Right atrium auricular region (tissue), 2 donors: ENCODE measurements around the gene CATSPERZ. TPM values are rescaled to one million over a fixed set of nuclear protein-coding genes. Genes with fewer than 3 reads are reported as not detected.

ENCODE experiments used
- DNase-seq: peaks from one replicate; pipeline ENCODE4 v3.0.0-alpha.2; 2019; ENCODE audit warnings: low spot score
- H3K27ac ChIP-seq, 2 donors: fragments of 200-600 bp; sonication (generic); 1 replicate in 1 of 2; 2 replicates in 1 of 2; pipeline ENCODE4 v1.5.1; 2016 to 2019
- H3K27me3 ChIP-seq, 2 donors: fragments of 200-600 bp; sonication (generic); one replicate each; pipeline versions ENCODE4 v1.5.1 to v1.6.0; 2017 to 2019
- H3K36me3 ChIP-seq: fragments of 200-600 bp; sonication (generic); one replicate; pipeline ENCODE4 v1.5.1; 2016
- H3K4me1 ChIP-seq, 2 donors: fragments of 200-600 bp; sonication (generic); one replicate each; pipeline versions ENCODE4 v1.5.1 to v1.6.0; 2017 to 2019
- H3K4me3 ChIP-seq, 2 donors: fragments of 200-600 bp; sonication (generic); 1 replicate in 1 of 2; 2 replicates in 1 of 2; pipeline ENCODE4 v1.5.1; 2017 to 2019; ENCODE audit warnings: mild to moderate bottlenecking in 1 of 2, moderate library complexity in 1 of 2
- H3K9me3 ChIP-seq, 2 donors: fragments of 200-600 bp; sonication (generic); one replicate each; pipeline ENCODE4 v1.5.1; 2019
- CTCF ChIP-seq, 2 donors: fragments of 200-600 bp; sonication (generic); IDR thresholded peaks; one replicate each; pipeline ENCODE4 v1.5.1; 2019; ENCODE audit warnings: antibody characterized with exemption in 2 of 2
- total RNA-seq, 2 donors: library from RNA; depleted of rRNA; stranded (reverse); fragments of >200 nt; gene quantifications; one replicate each; pipeline ENCODE4 v1.1.0, GENCODE V29; 2016

CATSPERZ gene
- total RNA-seq, 2 donors from 2014 or later: not detected

DNA sequence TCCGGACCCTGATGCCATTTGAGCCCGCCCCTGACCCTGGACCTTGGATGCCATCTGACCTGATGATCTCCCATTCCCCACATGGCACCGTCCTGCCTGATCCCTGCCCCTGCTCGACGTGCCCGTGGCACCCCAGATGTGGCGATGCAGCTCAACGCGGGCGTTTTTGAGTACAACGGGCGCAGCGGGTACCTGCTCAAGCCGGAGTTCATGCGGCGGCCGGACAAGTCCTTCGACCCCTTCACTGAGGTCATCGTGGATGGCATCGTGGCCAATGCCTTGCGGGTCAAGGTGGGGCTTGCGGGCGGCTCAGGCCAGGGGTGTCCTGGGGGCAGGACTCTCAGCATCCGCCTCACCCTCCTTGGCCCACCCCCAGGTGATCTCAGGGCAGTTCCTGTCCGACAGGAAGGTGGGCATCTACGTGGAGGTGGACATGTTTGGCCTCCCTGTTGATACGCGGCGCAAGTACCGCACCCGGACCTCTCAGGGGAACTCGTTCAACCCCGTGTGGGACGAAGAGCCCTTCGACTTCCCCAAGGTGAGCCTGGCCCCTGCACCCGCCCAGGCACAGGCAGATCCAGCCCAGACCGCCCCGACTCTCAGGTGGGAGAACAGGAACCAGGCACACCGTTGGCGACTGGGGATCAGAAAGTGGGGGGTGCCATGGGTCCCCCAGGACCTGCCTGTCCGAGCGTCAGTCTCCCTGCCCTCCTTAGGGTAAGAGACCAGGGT, 37.7 kb upstream of the CATSPERZ start:
- H3K4me1 ChIP-seq: peaks cover 0 to 9% of the 10 kb centered on the region in 2 donors
- H3K27ac ChIP-seq: no peak overlapping the region
- H3K9me3 ChIP-seq: no peaks in the 10 kb centered on the region
- H3K27me3 ChIP-seq: no peaks in the 10 kb centered on the region
- no peak for DNase-seq
- H3K36me3 ChIP-seq: peaks cover 54% of the 10 kb centered on the region
- no peak for TF ChIP-seq CTCF (IDR thresholded peaks at IDR 0.05)
- H3K4me3 ChIP-seq: no peak overlapping the region

DNA sequence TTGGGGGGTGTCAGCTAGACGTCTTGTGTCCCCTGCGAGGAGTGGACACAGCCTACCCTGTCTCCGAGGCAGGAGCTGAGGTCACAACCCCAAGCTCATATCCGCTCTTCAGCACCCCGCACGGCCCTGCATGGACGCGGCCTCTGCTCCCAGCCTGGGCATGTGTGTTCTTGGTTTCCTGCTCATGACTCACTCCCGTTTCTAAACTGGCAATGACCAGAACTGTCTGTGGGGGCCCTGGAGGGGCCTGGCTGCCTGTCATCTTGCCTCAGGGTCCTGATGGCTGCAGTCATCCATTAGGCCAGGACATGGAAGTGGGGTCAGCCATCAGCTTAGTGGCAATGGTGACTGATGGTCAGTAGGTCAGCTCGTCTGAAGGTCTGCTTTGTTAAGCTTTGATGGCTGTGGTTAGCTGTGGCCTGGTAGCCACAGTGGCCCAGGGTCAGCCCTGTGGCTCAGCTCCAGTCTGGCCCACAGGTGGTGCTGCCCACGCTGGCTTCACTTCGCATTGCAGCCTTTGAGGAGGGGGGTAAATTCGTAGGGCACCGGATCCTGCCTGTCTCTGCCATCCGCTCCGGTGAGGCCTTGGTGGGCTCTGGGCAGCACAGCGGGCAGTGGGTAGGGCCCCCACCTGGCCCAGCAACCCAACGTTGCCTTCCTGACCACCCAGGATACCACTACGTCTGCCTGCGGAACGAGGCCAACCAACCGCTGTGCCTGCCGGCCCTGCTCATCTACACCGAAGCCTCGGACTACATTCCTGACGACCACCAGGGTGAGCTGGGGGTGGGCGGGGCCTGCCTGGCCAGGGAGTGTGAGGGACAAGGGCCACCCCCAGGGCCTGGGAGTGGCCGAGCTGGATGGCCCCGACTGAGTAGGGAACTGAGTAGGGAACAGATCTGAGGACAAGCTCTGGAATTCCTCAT, 36.9 kb upstream of the CATSPERZ start:
- no peak for DNase-seq
- Histone ChIP-seq H3K36me3 (peaks cover 52% of the 10 kb centered on the region), H3K9me3 (no peaks in the 10 kb centered on the region), H3K4me1 (peaks cover 0 to 17% of the 10 kb centered on the region in 2 donors), H3K27ac (no peak overlapping the region), H3K27me3 (no peaks in the 10 kb centered on the region), H3K4me3 (no peak overlapping the region)
- no peak for TF ChIP-seq CTCF (IDR thresholded peaks at IDR 0.05)

- H3K27ac ChIP-seq: no peak overlapping the region
- no peak overlapping the region for H3K4me3 ChIP-seq
- peaks cover 46% of the 10 kb centered on the region for H3K36me3 ChIP-seq
- no peak for DNase-seq
- TF ChIP-seq CTCF (IDR thresholded peaks at IDR 0.05): no peak
- peaks cover 0 to 24% of the 10 kb centered on the region in 2 donors for H3K4me1 ChIP-seq
- no peaks in the 10 kb centered on the region for H3K27me3 ChIP-seq
- no peaks in the 10 kb centered on the region for H3K9me3 ChIP-seq
These were observed 36.2 kb upstream of the CATSPERZ start for GRCh38 chr11:64263947-64264317.

GRCh38 chr11:64264371-64264852, 35.7 kb upstream of the CATSPERZ start:
- Histone ChIP-seq H3K36me3 (peaks cover 41% of the 10 kb centered on the region), H3K4me1 (peaks cover 0 to 27% of the 10 kb centered on the region in 2 donors), H3K27ac (no peak overlapping the region), H3K27me3 (no peaks in the 10 kb centered on the region), H3K9me3 (no peaks in the 10 kb centered on the region), H3K4me3 (no peak overlapping the region)
- TF ChIP-seq CTCF (IDR thresholded peaks at IDR 0.05): no peak
- DNase-seq: no peak

DNA sequence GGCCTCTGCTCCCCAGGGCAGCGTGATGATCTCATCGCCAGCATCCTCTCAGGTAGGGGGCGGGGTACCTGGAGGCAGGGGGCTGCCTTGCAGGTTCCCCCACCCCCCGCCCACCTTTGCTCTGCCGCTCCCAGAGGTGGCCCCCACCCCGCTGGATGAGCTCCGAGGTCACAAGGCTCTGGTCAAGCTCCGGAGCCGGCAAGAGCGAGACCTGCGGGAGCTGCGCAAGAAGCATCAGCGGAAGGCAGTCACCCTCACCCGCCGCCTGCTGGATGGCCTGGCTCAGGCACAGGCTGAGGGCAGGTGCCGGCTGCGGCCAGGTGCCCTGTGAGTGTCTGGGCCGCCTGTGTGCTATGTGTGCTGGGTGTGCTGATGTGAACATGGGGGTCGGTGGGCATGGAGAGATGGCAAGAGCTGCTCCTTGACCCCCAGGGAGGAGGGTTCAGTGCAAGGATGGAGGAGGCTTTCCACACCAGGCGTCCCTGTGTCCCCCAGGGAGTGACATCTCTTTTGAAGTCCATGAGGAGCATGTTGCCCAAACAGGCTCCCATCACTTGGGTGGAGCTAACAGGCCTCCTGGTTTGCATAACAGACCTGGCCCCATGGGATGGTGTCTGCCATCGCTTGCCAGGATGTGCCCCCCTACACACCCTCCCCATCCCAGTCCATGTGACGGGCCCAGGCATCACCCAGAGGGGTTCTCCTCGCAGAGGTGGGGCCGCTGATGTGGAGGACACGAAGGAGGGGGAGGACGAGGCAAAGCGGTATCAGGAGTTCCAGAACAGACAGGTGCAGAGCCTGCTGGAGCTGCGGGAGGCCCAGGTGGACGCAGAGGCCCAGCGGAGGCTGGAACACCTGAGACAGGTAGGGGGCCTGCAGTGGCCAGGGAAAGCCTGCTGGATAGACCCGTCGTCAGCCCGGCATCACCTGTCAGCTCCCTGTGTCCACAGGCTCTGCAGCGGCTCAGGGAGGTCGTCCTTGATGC, 34.7 kb upstream of the CATSPERZ start:
- Histone ChIP-seq H3K27ac (no peak overlapping the region), H3K9me3 (no peaks in the 10 kb centered on the region), H3K4me3 (no peak overlapping the region), H3K27me3 (no peaks in the 10 kb centered on the region), H3K36me3 (peaks cover 34% of the 10 kb centered on the region), H3K4me1 (peaks cover 0 to 27% of the 10 kb centered on the region in 2 donors)
- no peak for TF ChIP-seq CTCF (IDR thresholded peaks at IDR 0.05)
- DNase-seq: no peak
